Measurements from ENCODE around the gene LRRTM4. TPM values are rescaled to one million over a fixed set of nuclear protein-coding genes. Genes with fewer than 3 reads are reported as not detected.

LRRTM4 gene
- total RNA-seq, 4 donors from 2014 or later, result 0.51 TPM; not detected in 3

GRCh38 chr2:76760367-76760704, 761.8 kb downstream of the LRRTM4 start:
- TF ChIP-seq CTCF (IDR thresholded peaks at IDR 0.05), result no peak
- no peak for TF ChIP-seq POLR2A (IDR thresholded peaks at IDR 0.05)
- no peak overlapping the region for H3K4me3 ChIP-seq (ENCODE audit: low read depth, poor library complexity, severe bottlenecking)
- intact Hi-C loops (cut with DNase I; ENCODE audit: low total_unique reads), result no loop called here
- no peak for DNase-seq (ENCODE audit: low spot score in 2 of 2)
- WGBS, 2 donors, result 78 to 79% methylated on average over 4 of the region's 4 CpGs

- H3K4me3 ChIP-seq (ENCODE audit: low read depth, poor library complexity, severe bottlenecking), result no peak overlapping the region
- no peak for TF ChIP-seq CTCF (IDR thresholded peaks at IDR 0.05)
- TF ChIP-seq POLR2A (IDR thresholded peaks at IDR 0.05), result no peak
- WGBS, 2 donors, result 64 to 70% methylated on average over 7 of the region's 7 CpGs
- intact Hi-C loops (cut with DNase I; ENCODE audit: low total_unique reads), result no loop called here
- no peak for DNase-seq (ENCODE audit: low spot score in 2 of 2)
Measured at GRCh38 chr2:76759634-76760366, 762.4 kb downstream of the LRRTM4 start.

GRCh38 chr2:76752506-76752905, 769.7 kb downstream of the LRRTM4 start:
- TF ChIP-seq POLR2A (IDR thresholded peaks at IDR 0.05) (no peak), CTCF (IDR thresholded peaks at IDR 0.05) (no peak)
- 47 to 59% methylated on average over 1 of the region's 1 CpG for WGBS, 2 donors
- no peak overlapping the region for H3K4me3 ChIP-seq (ENCODE audit: low read depth, poor library complexity, severe bottlenecking)
- DNase-seq (ENCODE audit: low spot score in 2 of 2), result no peak
- intact Hi-C loops (cut with DNase I; ENCODE audit: low total_unique reads), result no loop called here

- no peak for TF ChIP-seq POLR2A (IDR thresholded peaks at IDR 0.05)
- TF ChIP-seq CTCF (IDR thresholded peaks at IDR 0.05), result no peak
Measured at GRCh38 chr2:76749858-76750257, 772.3 kb downstream of the LRRTM4 start.

GRCh38 chr2:76748581-76749296, 773.4 kb downstream of the LRRTM4 start:
- intact Hi-C loops (cut with DNase I; ENCODE audit: low total_unique reads), result no loop called here
- no peak overlapping the region for H3K4me3 ChIP-seq (ENCODE audit: low read depth, poor library complexity, severe bottlenecking)
- DNase-seq (ENCODE audit: low spot score in 2 of 2), result no peak
- TF ChIP-seq POLR2A (IDR thresholded peaks at IDR 0.05) (no peak), CTCF (IDR thresholded peaks at IDR 0.05) (no peak)
- WGBS, 2 donors, result 92 to 94% methylated on average over 14 of the region's 14 CpGs

More at GRCh38 chr2:76749858-76750257, 772.3 kb downstream of the LRRTM4 start:
- intact Hi-C loops (cut with DNase I; ENCODE audit: low total_unique reads), result no loop called here
- H3K4me3 ChIP-seq (ENCODE audit: low read depth, poor library complexity, severe bottlenecking), result no peak overlapping the region
- no peak for DNase-seq (ENCODE audit: low spot score in 2 of 2)

Data from lower leg skin (tissue), 4 donors.